Measurements from ENCODE around the gene GNLY.
"Not testable (repeated sequence)": the region's sequence is repeated elsewhere in the genome, so short reads cannot be mapped to it uniquely, and the experiment has no call there.

GNLY gene

DNA sequence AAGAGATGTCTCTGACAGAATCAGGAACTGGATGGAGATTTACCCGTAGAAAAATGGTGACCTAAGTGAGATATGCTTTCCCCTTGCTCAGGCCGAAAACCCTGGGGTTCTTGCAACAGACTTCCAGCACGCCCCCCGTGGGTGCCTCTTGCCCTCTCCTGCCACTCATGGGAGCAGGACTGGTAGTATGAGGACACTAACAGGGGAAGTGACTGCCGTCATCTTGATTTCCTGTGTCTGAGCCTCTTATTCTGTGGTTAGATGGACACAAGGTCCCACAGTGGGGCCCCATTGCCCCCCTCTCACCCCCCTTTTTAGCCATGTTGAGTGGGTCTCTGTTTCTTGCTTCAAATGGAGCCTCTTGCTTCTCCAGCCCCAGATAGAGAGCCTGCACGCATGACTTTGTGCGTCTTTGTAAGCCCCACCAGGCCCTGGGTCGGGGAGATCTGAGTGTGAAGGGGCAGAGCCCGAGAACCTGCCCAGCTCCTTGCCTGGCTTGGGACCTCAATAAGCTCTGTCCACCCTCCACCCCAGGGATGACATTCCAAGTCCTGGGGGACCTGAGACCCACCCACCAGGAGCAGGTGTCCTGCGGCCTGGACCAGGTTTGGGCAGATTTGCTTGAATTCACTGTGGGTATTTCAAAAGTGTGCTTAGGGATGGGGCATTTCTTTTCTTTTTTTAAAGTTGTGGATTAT is 12.6 kb downstream of the GNLY start:
- no peak overlapping the region for H3K4me3 ChIP-seq (ENCODE audit: low read depth, low read length)

DNA sequence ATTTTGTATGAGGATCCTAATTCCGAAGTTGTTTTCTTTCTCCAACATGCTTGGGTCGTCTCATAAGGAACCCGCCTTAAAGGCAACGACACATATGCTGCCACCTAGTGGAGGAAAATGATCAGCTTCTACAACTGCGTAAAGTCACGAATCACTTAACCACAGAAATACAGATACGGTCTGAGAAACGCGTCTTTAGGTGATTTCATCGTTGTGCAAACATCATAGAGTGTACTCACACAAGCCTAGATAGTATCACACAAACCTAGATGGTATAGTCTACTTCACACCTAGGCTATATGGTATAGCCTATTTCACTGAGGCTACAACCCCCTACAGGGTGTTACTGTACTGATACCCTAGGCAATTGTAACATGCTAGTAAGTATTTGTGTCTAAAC is 13.1 kb downstream of the GNLY start:
- H3K4me3 ChIP-seq (ENCODE audit: low read depth, low read length), result no peak overlapping the region

DNA sequence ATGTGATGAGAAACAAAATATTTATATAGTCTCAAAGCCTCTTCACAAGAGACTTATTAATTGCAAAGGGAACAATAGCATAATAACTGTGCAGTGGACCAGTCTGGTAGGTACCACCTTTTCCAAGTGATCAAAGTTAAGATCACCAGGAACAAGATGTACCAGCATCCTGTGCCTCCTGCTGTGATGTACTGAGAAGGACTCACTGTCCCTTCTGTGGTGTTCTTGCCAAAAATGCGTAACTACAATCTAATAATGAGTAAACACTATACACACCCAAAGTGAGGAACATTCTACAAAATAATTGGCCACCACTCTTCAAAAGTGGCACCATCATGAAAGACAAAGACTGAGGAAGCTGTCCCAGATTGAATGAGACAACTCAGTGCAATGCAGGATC is 14.5 kb downstream of the GNLY start:
- H3K4me3 ChIP-seq (ENCODE audit: low read depth, low read length), result no peak overlapping the region

DNA sequence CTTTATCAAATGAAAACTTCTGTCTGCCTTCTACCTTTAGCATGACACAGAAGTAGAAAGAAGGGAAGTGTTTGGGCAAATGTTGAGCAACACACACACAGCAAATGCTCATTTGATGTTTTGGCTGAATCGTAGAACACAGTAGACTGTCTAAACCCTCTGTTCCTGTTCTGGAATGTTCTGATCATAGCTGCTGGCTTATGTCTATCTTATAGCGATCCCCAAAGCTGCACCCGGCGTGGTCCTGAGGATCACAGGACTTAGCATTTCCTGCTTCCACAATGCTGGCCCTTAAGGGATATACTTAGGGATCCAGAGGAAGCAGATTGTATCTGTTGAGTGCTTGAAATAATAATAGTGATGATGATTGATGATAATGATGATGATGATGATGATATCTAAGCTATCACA is 15.2 kb downstream of the GNLY start:
- H3K4me3 ChIP-seq (ENCODE audit: low read depth, low read length), result no peak overlapping the region

DNA sequence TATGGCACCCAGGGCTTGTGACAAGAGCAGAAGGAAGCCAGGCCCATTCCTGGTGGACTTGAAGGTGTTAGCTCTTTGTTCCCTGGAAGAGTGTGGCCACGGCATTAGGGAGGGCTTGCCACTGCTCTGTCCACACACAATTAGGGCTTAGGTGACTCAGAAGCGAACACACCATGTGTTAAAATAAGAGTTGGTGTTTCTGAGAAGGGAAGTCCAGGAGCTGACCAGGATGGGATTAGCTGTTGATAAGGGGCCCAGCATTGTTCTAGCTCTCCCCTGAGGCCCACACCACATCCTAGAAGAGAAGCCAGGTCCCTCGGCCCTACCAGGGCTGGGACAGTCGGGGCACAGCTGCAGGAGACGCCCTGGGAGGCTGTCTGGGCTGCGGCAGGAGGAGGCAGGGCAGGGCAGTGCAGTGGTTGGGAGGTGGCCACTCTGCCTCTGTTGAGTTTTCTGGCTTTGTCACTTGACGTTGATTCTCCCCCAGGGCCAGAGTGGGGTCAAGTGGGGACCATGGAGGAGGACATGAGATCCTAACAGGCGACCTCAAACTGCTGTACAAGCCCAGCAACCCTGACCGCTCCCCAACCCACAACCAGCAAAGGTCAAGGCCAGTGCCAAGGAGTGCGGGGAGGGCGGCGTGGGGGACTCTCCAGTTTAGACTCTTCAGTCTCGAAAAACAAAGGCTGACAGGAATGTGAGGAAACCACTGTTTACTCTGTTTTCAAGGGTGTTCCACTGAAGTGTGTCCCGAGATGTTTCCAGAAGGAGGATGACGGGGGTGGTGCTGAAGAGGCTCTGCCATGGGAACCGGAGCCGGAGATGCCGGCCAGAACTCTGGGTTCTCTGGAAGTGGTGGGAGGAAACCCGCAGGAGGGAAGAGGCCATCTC is 16.8 kb downstream of the GNLY start:
- no peak overlapping the region for H3K4me3 ChIP-seq (ENCODE audit: low read depth, low read length)

DNA sequence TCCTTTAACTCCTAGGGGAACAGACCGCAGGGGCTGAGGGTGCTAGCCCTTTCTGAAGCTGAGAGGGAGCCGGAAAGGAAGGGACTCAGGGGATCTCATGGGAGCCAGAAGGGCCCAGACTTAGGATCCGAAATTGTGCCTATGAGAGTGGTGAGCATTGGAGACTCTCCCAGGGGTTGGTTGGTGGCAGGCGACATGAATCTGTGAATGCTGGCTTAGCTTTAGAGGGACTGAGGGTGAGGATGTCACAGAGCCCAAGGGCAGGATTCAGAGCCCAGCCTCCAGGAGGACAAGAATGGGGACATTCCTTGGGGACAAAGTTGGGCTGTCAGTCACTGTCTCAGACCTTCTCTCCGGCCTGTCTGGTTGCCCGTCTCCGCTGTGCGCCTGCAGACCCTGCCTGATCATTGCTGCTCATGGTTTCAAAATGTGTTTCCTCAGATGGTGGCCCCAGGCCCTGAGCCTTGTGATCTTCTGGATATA is 17.5 kb downstream of the GNLY start:
- H3K4me3 ChIP-seq (ENCODE audit: low read depth, low read length), result no peak overlapping the region

DNA sequence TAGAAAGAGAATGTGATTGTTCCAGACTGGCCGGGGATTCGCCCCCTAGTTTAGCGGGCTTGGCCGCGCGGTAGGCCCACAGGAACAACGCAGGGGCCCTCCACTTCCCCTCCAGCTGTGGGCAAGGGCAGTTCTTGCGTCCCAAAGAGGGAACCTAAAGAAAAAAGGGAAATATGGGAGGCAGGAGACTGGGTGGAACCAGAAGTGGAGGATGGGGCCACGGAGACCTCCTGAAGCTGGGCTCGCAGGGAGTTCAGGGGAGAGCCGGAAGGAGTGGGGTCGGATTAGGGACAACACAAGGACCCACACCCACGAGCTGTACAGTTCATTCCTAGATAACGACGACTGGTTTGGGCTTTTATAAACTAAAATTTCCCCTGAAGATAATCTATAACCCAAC is 18.2 kb downstream of the GNLY start:
- H3K4me3 ChIP-seq (ENCODE audit: low read depth, low read length), result no peak overlapping the region

DNA sequence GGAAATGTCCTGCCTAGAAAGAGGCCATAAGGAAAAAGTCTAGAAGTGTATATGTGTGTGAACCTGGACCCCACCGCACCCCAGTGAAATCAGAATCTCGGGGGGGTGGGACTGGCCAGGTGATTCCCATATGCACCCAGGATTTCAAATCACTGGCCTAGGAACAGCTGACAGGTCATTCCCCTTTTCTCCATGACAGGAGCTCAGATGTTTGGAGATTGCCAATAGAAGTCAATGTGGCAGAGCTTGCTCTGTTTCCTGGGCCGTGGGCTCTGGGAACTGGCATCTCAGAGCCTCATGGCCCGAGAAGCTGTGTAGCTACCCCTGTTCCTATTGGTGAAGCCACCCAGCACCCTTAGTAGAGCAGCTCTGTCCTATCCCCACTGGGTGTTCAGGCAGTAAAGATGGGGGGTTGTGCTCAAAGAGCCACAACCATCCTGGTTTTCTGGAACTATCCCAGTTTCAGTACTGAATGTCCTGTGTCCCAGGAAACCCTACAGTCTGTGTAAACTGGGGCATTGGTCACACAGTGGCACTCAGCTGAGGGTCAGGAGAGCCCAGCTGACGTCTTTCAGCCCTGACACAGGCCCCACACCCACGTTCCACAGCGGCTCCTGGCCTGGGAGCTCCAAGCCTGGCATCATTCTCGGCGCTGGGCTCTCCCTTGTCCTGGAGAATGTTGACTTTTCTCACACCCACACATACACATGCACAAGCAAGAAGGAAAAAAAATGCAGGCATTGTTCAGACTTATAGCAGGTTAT is 18.9 kb downstream of the GNLY start:
- no peak overlapping the region for H3K4me3 ChIP-seq (ENCODE audit: low read depth, low read length)

DNA sequence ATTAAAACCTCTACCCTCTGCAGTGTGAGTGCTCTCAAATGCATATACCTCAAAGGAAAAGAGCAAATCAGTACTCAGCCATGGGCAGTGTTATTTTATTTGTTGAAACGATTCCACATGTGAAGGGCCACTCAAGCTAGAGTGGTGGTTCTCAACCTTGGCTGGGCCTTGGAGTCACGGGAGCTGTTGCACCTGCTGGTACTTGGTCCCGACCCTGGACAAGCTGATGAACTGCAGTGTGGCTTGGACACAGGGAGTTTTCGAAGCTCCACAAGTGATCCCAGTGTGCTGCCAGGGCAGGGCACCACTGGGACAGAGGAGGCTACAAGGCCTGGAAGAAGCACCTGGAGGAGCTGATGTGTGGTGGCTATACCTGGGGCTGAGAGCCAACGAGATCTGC is 19.7 kb downstream of the GNLY start:
- no peak overlapping the region for H3K4me3 ChIP-seq (ENCODE audit: low read depth, low read length)

DNA sequence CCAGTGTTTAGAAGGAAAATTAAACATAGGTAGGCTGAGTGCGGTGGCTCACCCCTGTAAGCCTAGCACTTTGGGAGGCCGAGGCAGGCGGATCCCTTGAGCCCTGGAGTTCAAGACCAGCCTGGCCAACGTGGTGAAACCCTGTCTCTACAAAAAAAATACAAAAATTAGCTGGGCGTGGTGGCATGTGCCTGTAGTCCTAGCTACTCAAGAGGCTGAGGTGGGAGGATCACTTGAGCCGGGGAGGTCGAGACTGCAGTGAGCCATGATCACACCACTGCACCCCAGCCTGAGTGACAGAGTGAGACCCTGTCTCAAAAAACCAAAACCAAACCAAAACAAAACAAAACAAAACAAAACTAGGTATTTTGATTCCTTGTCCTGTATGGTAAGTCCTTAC is 20.3 kb downstream of the GNLY start:
- H3K4me3 ChIP-seq (ENCODE audit: low read depth, low read length), result not testable (repeated sequence)

DNA sequence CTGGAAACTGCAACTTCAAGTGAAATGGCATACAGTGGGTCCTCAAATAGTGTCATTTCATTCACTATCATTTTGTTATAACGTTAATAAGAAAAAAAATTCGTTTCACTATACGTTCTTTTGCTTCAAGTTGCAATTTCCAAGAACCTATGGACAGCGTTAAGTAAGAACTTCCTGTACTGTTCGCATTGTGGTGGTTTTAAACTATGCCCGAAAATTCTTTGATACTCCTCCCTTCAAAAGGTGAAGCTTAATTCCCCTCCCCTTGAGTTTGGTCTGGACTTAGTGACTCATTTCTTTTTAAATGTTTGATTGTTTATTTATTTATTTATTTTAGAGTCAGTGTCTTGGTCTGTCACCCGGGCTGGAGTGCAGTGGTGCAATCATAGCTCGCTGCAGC is 20.7 kb downstream of the GNLY start:
- no peak overlapping the region for H3K4me3 ChIP-seq (ENCODE audit: low read depth, low read length)

DNA sequence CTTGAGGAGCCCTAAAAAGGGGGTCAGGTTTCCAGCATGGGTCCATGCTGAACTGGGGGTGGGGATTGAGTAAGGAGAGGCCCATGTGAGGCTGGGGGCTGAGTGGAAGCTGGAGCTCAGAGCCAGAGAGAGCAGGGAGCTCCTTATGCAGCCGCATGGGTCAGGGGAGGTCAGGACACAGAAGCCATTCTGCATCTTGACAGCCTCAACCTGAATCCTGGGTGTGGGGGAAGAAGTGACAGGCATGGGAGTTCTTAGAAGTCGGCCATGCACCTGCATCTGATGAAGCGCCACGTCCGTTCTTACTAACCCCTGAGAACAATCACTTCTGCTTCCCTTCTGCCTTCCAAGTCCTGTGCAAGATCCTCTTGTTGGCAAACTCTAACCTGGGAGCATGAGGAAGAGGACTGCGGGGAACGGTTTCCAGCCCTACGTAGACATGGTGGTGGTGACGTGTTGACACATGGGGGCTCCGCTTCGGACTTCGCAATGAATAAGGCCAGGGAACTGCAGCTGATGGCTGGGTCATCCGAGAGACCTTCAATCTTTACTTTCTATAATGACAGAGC is 22.3 kb downstream of the GNLY start:
- H3K4me3 ChIP-seq (ENCODE audit: low read depth, low read length), result no peak overlapping the region

DNA sequence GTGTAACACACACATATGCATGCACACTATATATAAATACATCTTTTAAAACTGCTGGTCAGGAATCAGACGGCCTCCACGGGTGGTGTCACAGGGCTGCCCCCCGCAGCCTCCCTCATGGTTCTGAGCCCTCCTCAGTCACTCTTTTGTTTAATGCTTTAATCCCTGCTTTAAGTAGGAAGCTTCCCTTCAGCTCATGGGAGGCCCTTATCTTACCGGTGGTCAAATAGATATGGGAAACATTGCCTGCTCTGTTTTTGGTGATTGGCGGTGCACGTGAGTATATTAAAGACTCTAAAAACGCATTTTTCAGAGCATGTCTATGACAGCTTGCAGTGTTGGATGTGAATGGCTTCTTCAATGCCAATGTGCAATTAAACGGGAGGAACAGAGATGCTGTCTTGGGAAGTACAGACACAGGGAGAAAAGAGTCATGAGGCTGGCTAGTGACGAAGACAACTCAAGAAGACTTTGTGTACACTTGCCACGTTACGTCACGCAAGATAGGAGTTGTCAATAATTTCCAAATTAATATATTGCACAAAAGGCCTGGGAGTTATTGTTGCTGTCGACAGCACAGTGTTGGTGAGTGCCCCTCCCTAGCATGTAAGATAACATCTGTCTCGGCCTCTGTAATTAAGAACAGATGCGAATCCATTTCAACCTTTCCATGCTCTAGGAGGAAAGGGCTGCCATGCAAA is 23.3 kb downstream of the GNLY start:
- H3K4me3 ChIP-seq (ENCODE audit: low read depth, low read length), result no peak overlapping the region

DNA sequence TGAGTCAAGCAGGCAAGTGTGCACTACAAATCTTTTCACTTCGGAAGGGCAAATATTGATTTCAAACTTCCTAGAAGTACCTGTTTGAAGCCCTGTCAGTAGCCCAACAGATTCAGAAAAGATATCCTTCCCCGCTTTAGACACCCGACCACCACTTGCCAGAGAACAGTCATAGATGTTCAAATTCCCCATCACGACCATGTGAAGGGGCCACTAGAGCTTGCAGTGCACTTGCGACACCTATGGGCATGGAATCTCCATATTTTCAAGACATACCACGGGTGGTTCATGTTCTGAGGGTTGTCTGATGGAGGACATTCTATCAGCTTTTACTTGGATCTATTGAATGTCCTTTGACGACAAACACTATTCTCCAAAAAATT is 23.8 kb downstream of the GNLY start:
- H3K4me3 ChIP-seq (ENCODE audit: low read depth, low read length), result no peak overlapping the region

DNA sequence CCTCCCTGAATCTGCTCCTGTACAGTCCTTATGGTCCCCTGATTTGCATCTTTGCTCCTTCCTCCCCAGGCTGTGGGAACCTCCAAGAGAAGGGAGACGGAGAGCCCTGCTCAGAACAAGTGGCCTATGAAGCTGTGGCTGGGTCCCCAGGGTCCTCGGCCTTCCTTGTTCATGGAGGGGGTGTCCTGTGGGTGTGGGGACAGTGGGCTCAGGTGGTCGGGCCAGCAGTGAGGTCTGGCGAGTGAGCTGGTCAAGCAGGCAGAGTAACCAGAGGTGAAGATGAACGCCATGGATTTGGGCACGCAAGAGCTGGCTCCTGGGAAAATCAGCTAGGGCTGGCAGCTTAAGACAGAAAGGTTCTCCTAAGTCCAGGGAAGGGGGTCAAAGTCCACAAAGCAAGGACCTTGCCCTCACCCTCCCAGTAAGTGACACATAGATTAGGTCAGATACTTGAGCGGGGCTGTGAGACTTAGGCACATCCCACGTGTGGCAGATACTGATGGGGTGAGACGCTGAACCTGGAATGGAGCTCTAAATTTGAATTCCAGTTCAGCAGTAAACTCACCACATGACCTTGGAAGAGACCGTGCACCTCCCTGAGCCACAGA is 24.8 kb downstream of the GNLY start:
- H3K4me3 ChIP-seq (ENCODE audit: low read depth, low read length), result no peak overlapping the region

DNA sequence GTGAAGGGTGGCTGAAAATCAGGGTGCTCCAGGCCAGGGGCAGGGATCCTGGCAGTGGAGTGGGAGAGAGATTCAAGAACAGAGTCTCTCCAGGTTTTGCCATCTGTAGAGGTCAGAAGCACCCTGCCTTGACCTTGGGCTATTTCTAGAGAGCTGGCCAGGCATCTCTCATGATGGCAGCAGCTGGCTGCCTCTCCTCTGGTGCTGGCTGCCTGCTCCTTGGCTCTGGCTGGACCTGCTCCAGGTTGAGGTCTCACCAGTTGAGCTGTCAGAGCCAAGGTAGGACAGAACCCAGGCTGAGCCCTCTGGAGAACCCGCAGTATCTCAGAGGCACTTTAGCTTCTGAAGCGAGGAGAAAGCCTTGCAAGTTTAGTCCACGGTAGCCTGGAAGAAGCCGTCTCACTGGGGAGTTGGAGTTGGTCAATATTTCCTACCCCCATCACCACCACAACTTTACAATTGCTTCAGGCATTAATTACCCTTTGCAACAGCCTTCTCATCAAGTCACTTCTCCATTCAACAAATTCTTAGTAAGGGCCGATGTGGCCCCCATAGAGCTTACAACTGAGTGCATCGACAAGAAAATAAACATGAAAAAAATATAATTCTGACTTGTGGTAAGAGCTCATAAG is 25.6 kb downstream of the GNLY start:
- no peak overlapping the region for H3K4me3 ChIP-seq (ENCODE audit: low read depth, low read length)

DNA sequence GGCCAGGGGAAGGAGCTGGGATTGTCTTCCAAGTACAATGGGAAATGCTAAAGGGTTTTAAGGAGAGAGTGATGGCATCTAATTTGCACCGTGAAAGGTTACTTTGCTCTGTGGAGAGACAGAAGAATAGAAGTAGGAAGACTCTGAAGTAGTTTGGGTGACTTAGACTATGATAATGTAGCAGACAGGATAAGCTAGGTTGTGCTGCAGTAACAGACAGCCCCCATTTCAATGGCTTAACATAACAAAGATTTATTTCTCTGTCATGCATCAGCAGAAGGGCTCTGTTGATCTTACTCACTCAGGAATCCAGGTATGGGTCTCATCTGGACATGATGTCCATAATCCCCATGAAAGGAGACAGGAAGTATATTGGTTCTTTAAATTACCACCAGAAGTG is 26.4 kb downstream of the GNLY start:
- H3K4me3 ChIP-seq (ENCODE audit: low read depth, low read length), result no peak overlapping the region

DNA sequence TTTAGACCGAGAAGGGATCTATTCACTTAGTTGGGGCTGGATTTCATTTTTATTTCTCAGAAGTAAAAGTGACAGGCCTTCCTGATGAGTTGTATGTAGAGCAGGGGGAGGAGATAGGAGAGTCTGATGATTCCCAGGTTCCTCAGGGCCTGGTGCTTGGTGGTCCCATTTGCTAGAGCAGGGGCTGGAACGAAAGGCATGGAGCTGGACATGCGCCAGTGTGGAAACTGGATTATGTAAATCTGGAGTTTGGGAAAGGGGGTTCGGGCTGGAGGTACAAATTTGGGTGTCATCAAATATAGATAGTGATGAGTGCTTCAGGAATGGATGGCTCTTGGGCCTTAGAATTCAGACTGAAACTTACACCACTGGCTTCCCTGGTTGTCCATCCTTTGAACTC is 27.5 kb downstream of the GNLY start:
- H3K4me3 ChIP-seq (ENCODE audit: low read depth, low read length), result no peak overlapping the region

DNA sequence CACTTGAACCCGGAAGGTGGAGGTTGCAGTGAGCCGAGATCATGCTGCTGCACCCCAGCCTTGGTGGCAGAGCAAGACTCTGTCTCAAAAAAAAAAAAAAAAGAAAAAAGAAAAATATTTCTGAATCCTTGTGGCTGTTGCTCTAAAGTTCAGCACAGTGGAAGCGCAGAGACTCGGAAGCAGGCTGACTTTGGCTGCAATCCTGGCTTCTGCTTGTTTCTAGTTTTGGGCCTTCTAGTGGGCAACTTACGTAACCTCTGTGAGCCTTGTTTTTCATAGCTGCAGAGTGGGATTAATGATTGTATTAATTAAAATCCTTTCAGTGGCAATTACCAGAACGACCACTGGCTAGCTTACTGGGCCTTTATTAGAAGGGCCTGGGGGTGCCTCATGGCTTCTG is 28.4 kb downstream of the GNLY start:
- no peak overlapping the region for H3K4me3 ChIP-seq (ENCODE audit: low read depth, low read length)

Data from iPS-11a (cell line).